ENCODE data around the gene PLEKHA7. TPM values are rescaled to one million over a fixed set of nuclear protein-coding genes. Genes with fewer than 3 reads are reported as not detected.
"Not testable (repeated sequence)": the region's sequence is repeated elsewhere in the genome, so short reads cannot be mapped to it uniquely, and the experiment has no call there.

The PLEKHA7 gene
- total and polyA plus RNA-seq, 8 donors = 12.8 to 82.3 (median 46.6) TPM

DNA sequence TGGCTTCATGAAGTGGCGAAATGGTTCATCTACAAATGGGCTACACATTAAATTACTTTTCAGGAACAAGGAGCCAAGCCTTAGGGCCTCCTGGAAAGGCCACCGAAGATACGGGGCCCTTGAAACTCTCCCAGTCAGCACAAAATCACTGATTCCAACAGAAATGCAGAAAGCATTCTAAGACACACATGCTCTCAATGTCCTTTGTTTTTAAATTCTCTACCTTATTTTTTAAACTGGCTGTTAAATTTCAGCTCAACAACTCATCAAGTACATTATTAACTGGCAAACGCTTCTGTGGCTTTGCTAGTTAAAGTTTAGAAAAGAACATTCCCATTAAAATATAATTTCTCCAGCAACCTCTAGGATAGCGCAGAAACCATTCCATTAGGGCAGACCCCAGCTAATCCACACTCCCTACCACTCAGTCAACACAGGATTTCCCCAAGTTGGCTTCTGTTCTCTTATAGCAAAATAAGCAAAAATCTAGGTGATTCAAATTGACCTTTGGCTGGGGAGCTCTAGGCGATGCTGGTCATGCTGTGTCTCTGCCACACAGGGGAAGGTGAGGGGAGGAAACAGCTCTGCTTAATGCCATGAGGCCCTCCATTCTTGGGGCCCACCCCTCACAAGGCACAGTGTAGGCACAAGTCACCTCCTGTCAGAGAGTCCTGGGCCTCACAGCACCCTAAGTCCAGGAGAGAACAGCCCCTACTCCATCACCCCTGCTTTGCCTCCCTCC is 47.1 kb downstream of the PLEKHA7 start:
- TF ChIP-seq, protein P1, sequence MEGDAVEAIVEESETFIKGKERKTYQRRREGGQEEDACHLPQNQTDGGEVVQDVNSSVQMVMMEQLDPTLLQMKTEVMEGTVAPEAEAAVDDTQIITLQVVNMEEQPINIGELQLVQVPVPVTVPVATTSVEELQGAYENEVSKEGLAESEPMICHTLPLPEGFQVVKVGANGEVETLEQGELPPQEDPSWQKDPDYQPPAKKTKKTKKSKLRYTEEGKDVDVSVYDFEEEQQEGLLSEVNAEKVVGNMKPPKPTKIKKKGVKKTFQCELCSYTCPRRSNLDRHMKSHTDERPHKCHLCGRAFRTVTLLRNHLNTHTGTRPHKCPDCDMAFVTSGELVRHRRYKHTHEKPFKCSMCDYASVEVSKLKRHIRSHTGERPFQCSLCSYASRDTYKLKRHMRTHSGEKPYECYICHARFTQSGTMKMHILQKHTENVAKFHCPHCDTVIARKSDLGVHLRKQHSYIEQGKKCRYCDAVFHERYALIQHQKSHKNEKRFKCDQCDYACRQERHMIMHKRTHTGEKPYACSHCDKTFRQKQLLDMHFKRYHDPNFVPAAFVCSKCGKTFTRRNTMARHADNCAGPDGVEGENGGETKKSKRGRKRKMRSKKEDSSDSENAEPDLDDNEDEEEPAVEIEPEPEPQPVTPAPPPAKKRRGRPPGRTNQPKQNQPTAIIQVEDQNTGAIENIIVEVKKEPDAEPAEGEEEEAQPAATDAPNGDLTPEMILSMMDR (IDR thresholded peaks at IDR 0.05) = no peak
- TF ChIP-seq POLR2AphosphoS5 (IDR thresholded peaks at IDR 0.05) = no peak
- 41 to 57% (median 56%) methylated on average over 6 of the region's 6 CpGs for WGBS, 5 donors
- Histone ChIP-seq H3K36me3 (no peaks in the 10 kb centered on the region), H3K9me3 (no peaks in the 10 kb centered on the region), H3K4me3 (no peak overlapping the region), H3K27me3 (no peaks in the 10 kb centered on the region), H3K4me1 (peaks cover 18 to 73% (median 44%) of the 10 kb centered on the region in 4 donors), H3K27ac (peak overlapping the region; percentile 58 to 91 (median 69))
- no peak for DNase-seq
- intact Hi-C loops (cut with DNase I; ENCODE audit: low total_unique reads) = no loop called here

DNA sequence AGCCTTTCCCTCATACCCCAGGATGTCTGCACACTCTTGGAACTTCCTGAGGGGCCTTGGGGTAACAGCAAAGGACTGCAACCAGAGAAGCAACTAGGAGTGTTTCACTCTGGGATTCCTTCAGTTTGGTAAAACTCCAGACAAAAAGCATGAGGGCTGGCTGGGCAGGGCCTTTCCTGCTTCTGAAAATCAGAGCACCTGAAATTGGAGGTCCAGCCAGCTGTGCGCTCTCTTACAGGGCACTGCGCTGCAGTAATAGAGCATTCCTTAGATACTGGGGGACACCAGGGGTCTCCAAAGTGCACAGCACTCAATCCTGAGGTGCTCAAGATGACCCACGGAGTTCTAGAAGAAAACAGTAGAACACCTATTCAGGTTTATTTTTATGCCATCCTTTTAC is 49.7 kb downstream of the PLEKHA7 start:
- no peak for TF ChIP-seq POLR2AphosphoS5 (IDR thresholded peaks at IDR 0.05)
- TF ChIP-seq, protein P1 (IDR thresholded peaks at IDR 0.05) = no peak
- no peak for TF ChIP-seq POLR2A (IDR thresholded peaks at IDR 0.05)
- no peak for TF ChIP-seq EP300 (IDR thresholded peaks at IDR 0.05)
- intact Hi-C loops (cut with DNase I; ENCODE audit: low total_unique reads) = no loop called here
- no peak overlapping the region for H3K4me3 ChIP-seq
- H3K27ac ChIP-seq = no peak overlapping the region
- peaks cover 28 to 63% (median 43%) of the 10 kb centered on the region in 4 donors for H3K4me1 ChIP-seq
- no peaks in the 10 kb centered on the region for H3K36me3 ChIP-seq
- no peaks in the 10 kb centered on the region for H3K27me3 ChIP-seq
- H3K9me3 ChIP-seq = no peaks in the 10 kb centered on the region
- 93 to 98% (median 95%) methylated on average over 3 of the region's 3 CpGs for WGBS, 5 donors
- DNase-seq = no peak

DNA sequence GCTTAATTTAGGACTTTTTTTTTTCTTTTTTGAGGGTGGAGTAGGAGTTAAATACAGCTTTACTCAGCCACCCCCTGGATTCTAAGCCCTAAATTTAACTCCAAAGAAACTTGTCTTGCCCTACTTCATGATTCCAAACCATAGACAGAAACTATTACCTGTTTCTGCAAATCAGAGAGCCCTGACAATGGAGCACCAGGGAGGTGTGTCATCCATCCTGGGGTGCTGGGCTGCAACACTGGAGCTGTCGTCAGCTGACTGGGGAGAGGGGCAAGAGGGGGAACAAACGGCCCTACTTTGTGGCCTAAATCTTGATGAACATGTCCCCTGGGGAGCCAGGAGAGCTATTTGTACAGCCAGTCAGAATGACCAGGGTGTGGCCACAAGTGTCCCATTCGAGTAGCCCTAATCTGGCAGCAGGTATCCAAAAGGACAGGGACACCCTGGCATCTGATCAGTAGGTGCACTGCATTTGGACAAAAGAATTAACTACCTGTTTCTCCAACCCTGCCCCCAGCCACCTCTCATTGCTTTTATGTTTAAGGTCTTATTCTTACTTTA is 50.8 kb downstream of the PLEKHA7 start:
- intact Hi-C loops (cut with DNase I; ENCODE audit: low total_unique reads) = no loop called here
- WGBS, 5 donors = 34 to 64% (median 47%) methylated on average over 3 of the region's 3 CpGs
- Histone ChIP-seq H3K4me1 (peaks cover 33 to 62% (median 42%) of the 10 kb centered on the region in 4 donors), H3K27me3 (no peaks in the 10 kb centered on the region), H3K9me3 (no peaks in the 10 kb centered on the region), H3K4me3 (no peak overlapping the region), H3K27ac (no peak overlapping the region), H3K36me3 (no peaks in the 10 kb centered on the region)
- TF ChIP-seq EP300 (IDR thresholded peaks at IDR 0.05) (no peak), POLR2A (IDR thresholded peaks at IDR 0.05) (no peak), POLR2AphosphoS5 (IDR thresholded peaks at IDR 0.05) (no peak)
- TF ChIP-seq, protein P1 (IDR thresholded peaks at IDR 0.05) = no peak
- no peak for DNase-seq

- H3K36me3 ChIP-seq; DNase-seq; H3K27ac ChIP-seq; intact Hi-C loops (cut with DNase I; ENCODE audit: low total_unique reads); H3K9me3 ChIP-seq; H3K27me3 ChIP-seq; H3K4me3 ChIP-seq: not testable (repeated sequence)
- peaks cover 31 to 59% (median 38%) of the 10 kb centered on the region in 4 donors for H3K4me1 ChIP-seq
These were observed 51.6 kb downstream of the PLEKHA7 start for GRCh38 chr11:16962589-16962988.

DNA sequence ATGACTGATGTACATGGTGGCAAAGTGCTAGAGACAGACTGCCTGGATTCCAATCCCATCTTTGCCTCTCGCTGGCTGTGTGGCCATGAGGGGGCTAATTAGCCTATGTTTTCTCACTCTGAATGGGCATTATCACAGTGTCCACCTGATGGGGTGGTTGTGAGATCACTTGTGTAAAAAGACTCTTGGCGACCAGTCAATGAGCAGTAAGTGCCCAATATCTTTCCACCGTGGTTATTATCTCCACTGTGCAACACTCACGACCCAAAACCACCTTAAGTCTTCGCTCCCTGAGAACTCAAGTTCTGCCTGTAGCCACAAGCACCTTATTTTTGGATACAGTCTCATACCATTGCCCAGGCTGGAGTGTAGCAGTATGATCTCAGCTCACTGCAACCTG is 52.1 kb downstream of the PLEKHA7 start:
- Histone ChIP-seq H3K9me3 (no peaks in the 10 kb centered on the region), H3K4me3 (no peak overlapping the region), H3K27ac (peak overlapping the region in 1 of 5 donors; percentile 3), H3K4me1 (peaks cover 27 to 59% (median 34%) of the 10 kb centered on the region in 4 donors), H3K27me3 (no peaks in the 10 kb centered on the region), H3K36me3 (no peaks in the 10 kb centered on the region)
- no peak for DNase-seq
- intact Hi-C loops (cut with DNase I; ENCODE audit: low total_unique reads) = no loop called here
- 46 to 80% (median 55%) methylated on average over 5 of the region's 5 CpGs for WGBS, 5 donors
- TF ChIP-seq POLR2AphosphoS5 (IDR thresholded peaks at IDR 0.05) (no peak), EP300 (IDR thresholded peaks at IDR 0.05) (no peak), POLR2A (IDR thresholded peaks at IDR 0.05) (no peak)
- TF ChIP-seq, protein P1 (IDR thresholded peaks at IDR 0.05) = no peak
